ENCODE data around the gene GATAD2A.

DNA sequence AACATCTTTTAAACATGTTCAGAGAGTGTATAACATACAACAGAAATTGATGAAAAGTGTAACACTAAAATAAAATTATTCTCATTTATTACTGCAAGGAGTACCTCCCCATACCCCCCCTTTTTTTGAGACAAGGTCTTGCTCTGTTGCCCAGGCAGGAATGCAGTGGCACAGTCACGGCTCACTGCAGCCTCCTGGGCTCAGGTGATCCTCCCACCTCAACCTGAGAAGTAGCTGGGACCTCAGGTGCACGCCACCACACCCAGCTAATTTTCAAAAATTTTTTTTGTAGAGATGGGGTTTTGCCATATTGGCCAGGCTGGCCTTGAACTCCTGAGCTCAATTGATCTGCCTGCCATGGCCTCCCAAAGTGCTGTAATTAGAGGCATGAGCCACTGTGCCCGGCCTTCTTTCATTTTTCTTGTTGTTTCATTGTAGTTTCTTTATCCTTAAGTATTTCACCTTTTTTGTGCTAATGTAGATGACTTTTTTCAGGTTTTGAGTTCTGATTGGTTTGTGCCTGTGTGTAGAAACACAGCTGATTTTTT, 28.3 kb downstream of the GATAD2A start:
- TF ChIP-seq CTCF (IDR thresholded peaks at IDR 0.05) (no peak), POLR2A (IDR thresholded peaks at IDR 0.05) (no peak), POLR2AphosphoS5 (IDR thresholded peaks at IDR 0.05) (no peak)

Data from stomach (tissue), 4 donors.